ENCODE measurements around the gene RRBP1. TPM values are rescaled to one million over a fixed set of nuclear protein-coding genes. Genes with fewer than 3 reads are reported as not detected.

RRBP1 gene
- total RNA-seq, 1 donor from 2014 or later: 65.0 TPM

- no peak for TF ChIP-seq CTCF (IDR thresholded peaks at IDR 0.05; ENCODE audit: insufficient read depth, low read length, severe bottlenecking)
- DNase-seq (ENCODE audit: low read depth) (no peak), FAIRE-seq (no peak)
- Histone ChIP-seq H3K27me3 (ENCODE audit: control insufficient read depth, insufficient read depth, low read length) (no peaks in the 10 kb centered on the region), H3K36me3 (ENCODE audit: control insufficient read depth, insufficient read depth, low read length) (peaks cover 4% of the 10 kb centered on the region), H3K4me3 (ENCODE audit: low read depth, low read length) (no peak overlapping the region)
Observed at GRCh38 chr20:17611290-17611539, 70.8 kb downstream of the RRBP1 start.

- FAIRE-seq (peak; percentile 7), DNase-seq (ENCODE audit: low read depth) (no peak)
- H3K27me3 ChIP-seq (ENCODE audit: control insufficient read depth, insufficient read depth, low read length): no peaks in the 10 kb centered on the region
- no peak for TF ChIP-seq CTCF (IDR thresholded peaks at IDR 0.05; ENCODE audit: insufficient read depth, low read length, severe bottlenecking)
- H3K36me3 ChIP-seq (ENCODE audit: control insufficient read depth, insufficient read depth, low read length): peaks cover 4% of the 10 kb centered on the region
- H3K4me3 ChIP-seq (ENCODE audit: low read depth, low read length): no peak overlapping the region
Observed at GRCh38 chr20:17610566-17611289, 71.3 kb downstream of the RRBP1 start.

- no peaks in the 10 kb centered on the region for H3K27me3 ChIP-seq (ENCODE audit: control insufficient read depth, insufficient read depth, low read length)
- no peak for TF ChIP-seq CTCF (IDR thresholded peaks at IDR 0.05; ENCODE audit: insufficient read depth, low read length, severe bottlenecking)
- peaks cover 1% of the 10 kb centered on the region for H3K36me3 ChIP-seq (ENCODE audit: control insufficient read depth, insufficient read depth, low read length)
- no peak for DNase-seq (ENCODE audit: low read depth)
- H3K4me3 ChIP-seq (ENCODE audit: low read depth, low read length): no peak overlapping the region
- FAIRE-seq: no peak
Observed at GRCh38 chr20:17609811-17610377, 72.1 kb downstream of the RRBP1 start.

- DNase-seq (ENCODE audit: low read depth): no peak
- peaks cover 4% of the 10 kb centered on the region for H3K36me3 ChIP-seq (ENCODE audit: control insufficient read depth, insufficient read depth, low read length)
- H3K27me3 ChIP-seq (ENCODE audit: control insufficient read depth, insufficient read depth, low read length): no peaks in the 10 kb centered on the region
- FAIRE-seq: no peak
- TF ChIP-seq CTCF (IDR thresholded peaks at IDR 0.05; ENCODE audit: insufficient read depth, low read length, severe bottlenecking): no peak
- H3K4me3 ChIP-seq (ENCODE audit: low read depth, low read length): no peak overlapping the region
Observed at GRCh38 chr20:17608701-17609497, 73.1 kb downstream of the RRBP1 start.

GRCh38 chr20:17606001-17606400 lies 76.0 kb downstream of the RRBP1 start:
- no peak for TF ChIP-seq CTCF (IDR thresholded peaks at IDR 0.05; ENCODE audit: insufficient read depth, low read length, severe bottlenecking)
- FAIRE-seq (no peak), DNase-seq (ENCODE audit: low read depth) (no peak)
- peaks cover 7% of the 10 kb centered on the region for H3K36me3 ChIP-seq (ENCODE audit: control insufficient read depth, insufficient read depth, low read length)
- no peaks in the 10 kb centered on the region for H3K27me3 ChIP-seq (ENCODE audit: control insufficient read depth, insufficient read depth, low read length)
- no peak overlapping the region for H3K4me3 ChIP-seq (ENCODE audit: low read depth, low read length)
